Progenitor cell of endocrine pancreas (in vitro differentiated cells): ENCODE data around the gene PPP1R12A. TPM values are rescaled to one million over a fixed set of nuclear protein-coding genes. Genes with fewer than 3 reads are reported as not detected.

Experiments
- DNase-seq: peaks from one replicate; pipeline ENCODE4 v3.0.0; 2021; ENCODE audit warnings: low spot score; ENCODE audit not compliant: unreplicated experiment
- H3K27ac Mint-ChIP-seq: 2 replicates; pipeline ENCODE4 v1.8.0; 2021; ENCODE audit warnings: mild to moderate bottlenecking, moderate library complexity, mixed read lengths
- H3K27me3 Mint-ChIP-seq: 2 replicates; pipeline ENCODE4 v1.8.0; 2021; ENCODE audit warnings: mixed read lengths
- H3K36me3 Mint-ChIP-seq: 2 replicates; pipeline ENCODE4 v1.8.0; 2022; ENCODE audit warnings: mixed read lengths; ENCODE audit not compliant: insufficient read depth
- H3K4me1 Mint-ChIP-seq: 2 replicates; pipeline ENCODE4 v1.8.0; 2021; ENCODE audit warnings: low read depth, mixed read lengths
- H3K4me3 Mint-ChIP-seq: 2 replicates; pipeline ENCODE4 v1.8.0; 2021; ENCODE audit warnings: low read depth, mild to moderate bottlenecking, moderate library complexity, mixed read lengths
- H3K9me3 Mint-ChIP-seq: 2 replicates; pipeline ENCODE4 v1.8.0; 2021; ENCODE audit warnings: low read depth, mixed read lengths
- CTCF ChIP-seq: fragments of 200-600 bp; sonication (generic); IDR thresholded peaks from one replicate; pipeline ENCODE4 v1.5.0; 2021; ENCODE audit warnings: antibody characterized with exemption, mild to moderate bottlenecking; ENCODE audit not compliant: unreplicated experiment
- total RNA-seq: library from RNA; stranded (reverse); gene quantifications from 2 replicates; pipeline ENCODE4 v1.2.1, GENCODE V29; 2021

PPP1R12A gene
- total RNA-seq, 1 donor from 2014 or later: 73.2 TPM

- no peak for TF ChIP-seq CTCF
- no peak for DNase-seq
- no peaks in the 10 kb centered on the region for H3K4me1 Mint-ChIP-seq
- H3K9me3 Mint-ChIP-seq: peaks cover 6% of the 10 kb centered on the region
- peaks cover 8% of the 10 kb centered on the region for H3K36me3 Mint-ChIP-seq
- no peak overlapping the region for H3K4me3 Mint-ChIP-seq
- H3K27me3 Mint-ChIP-seq: no peaks in the 10 kb centered on the region
- H3K27ac Mint-ChIP-seq: no peak overlapping the region
Observed at GRCh38 chr12:79850610-79851299, 84.1 kb downstream of the PPP1R12A start.

GRCh38 chr12:79848339-79848738 is 86.6 kb downstream of the PPP1R12A start:
- H3K36me3 Mint-ChIP-seq: peaks cover 20% of the 10 kb centered on the region
- no peak overlapping the region for H3K4me3 Mint-ChIP-seq
- H3K4me1 Mint-ChIP-seq: peaks cover 6% of the 10 kb centered on the region
- no peak overlapping the region for H3K27ac Mint-ChIP-seq
- no peak for DNase-seq
- no peak for TF ChIP-seq CTCF
- no peaks in the 10 kb centered on the region for H3K27me3 Mint-ChIP-seq
- H3K9me3 Mint-ChIP-seq: peaks cover 13% of the 10 kb centered on the region

GRCh38 chr12:79847417-79847816 is 87.5 kb downstream of the PPP1R12A start:
- no peak for DNase-seq
- Mint-ChIP-seq H3K9me3 (peaks cover 13% of the 10 kb centered on the region), H3K36me3 (peaks cover 25% of the 10 kb centered on the region), H3K4me3 (no peak overlapping the region), H3K4me1 (peaks cover 6% of the 10 kb centered on the region), H3K27ac (peak overlapping the region; percentile 26), H3K27me3 (no peaks in the 10 kb centered on the region)
- TF ChIP-seq CTCF: no peak

- Mint-ChIP-seq H3K27me3 (no peaks in the 10 kb centered on the region), H3K27ac (peak overlapping the region; percentile 18), H3K36me3 (peaks cover 37% of the 10 kb centered on the region), H3K9me3 (peaks cover 14% of the 10 kb centered on the region), H3K4me3 (no peak overlapping the region), H3K4me1 (peaks cover 6% of the 10 kb centered on the region)
- TF ChIP-seq CTCF: no peak
- DNase-seq: no peak
Observed at GRCh38 chr12:79844693-79845092, 90.2 kb downstream of the PPP1R12A start.

- H3K27me3 Mint-ChIP-seq: no peaks in the 10 kb centered on the region
- TF ChIP-seq CTCF: no peak
- peaks cover 6% of the 10 kb centered on the region for H3K4me1 Mint-ChIP-seq
- DNase-seq: no peak
- peaks cover 21% of the 10 kb centered on the region for H3K9me3 Mint-ChIP-seq
- H3K36me3 Mint-ChIP-seq: peaks cover 44% of the 10 kb centered on the region
- H3K4me3 Mint-ChIP-seq: no peak overlapping the region
- H3K27ac Mint-ChIP-seq: peak overlapping the region; percentile 9
Observed at GRCh38 chr12:79843978-79844377, 90.9 kb downstream of the PPP1R12A start.
